ENCODE measurements around the gene MAD1L1.
"Not testable (repeated sequence)": the region's sequence is repeated elsewhere in the genome, so short reads cannot be mapped to it uniquely, and the experiment has no call there.

- TF ChIP-seq CTCF (IDR thresholded peaks at IDR 0.05; ENCODE audit: insufficient read depth, low read length, poor library complexity, severe bottlenecking); EZH2phosphoT487 (conservative IDR thresholded peaks at IDR 0.05; ENCODE audit: low read length): not testable (repeated sequence)
These were observed 262.5 kb downstream of the MAD1L1 start for GRCh38 chr7:1970285-1970660.
